NCI-H128 (cell line): ENCODE results near the gene MTMR10.

Source experiments
- DNase-seq: peaks from one replicate; lab custom pipeline; 2025; ENCODE audit not compliant: unreplicated experiment; lab: John Stamatoyannopoulos, UW

MTMR10 gene

GRCh38 chr15:30958219-30958618, 33.2 kb downstream of the MTMR10 start:
- DNase-seq = no peak

DNA sequence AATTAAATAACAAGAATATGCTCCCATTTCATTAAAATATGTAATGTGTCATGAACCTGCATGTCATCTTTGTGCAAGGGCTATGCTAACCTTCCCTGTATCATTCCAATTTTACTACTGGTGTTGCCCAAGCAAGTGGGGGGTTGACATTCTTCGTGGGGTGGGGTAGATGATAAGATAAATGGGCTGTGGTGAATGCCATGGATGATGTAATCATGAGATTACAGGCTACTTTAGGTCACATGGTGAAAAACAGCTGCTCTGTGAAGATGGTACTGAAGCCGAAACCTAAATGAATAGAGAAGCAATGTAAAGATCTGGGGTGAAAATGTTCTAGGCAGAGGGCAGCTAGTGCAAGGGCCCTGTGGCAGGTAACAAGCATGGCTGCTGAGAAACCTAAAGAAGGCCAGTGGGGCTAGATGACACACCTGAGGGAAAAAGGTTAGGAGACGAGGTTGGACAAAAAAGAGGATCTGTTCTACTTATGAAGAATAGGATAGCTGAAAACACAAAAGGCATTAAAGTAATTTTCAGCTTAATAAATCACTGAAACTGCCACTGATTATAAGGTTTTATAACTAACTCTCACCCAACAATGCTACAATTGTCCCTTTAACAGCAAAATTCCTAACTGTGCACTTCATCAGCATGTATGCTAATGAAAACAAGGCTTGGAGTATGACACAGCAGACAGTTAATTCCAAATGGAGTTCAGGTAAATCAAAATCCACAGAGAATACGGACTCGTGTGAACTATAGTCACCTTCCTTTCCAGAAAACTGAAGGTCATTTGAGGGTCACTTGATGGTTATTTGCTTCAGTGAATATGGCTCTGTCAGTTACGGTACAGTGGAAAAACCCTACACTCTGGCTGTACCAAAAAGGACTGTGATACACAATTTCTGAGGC, 35.0 kb downstream of the MTMR10 start:
- DNase-seq = no peak

DNA sequence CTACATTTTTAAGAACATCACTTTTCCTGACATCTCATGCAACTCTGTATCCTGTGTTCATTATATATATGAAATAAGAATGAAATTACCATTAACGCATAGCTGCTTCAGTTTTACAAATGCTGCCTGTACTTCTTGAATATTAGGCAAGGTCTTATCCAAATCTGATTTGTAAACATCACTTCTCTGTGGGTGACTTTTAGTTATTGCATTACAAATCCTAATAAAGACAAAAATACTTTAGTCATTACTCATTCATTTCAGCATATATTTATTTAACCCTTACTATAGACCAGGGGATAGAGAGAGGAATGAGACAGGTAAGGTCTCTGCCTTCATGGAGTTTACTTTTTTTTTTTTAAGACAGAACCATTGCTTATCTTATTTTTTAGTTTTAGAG, 36.8 kb downstream of the MTMR10 start:
- no peak for DNase-seq

GRCh38 chr15:30953731-30954378, 37.6 kb downstream of the MTMR10 start:
- no peak for DNase-seq

DNA sequence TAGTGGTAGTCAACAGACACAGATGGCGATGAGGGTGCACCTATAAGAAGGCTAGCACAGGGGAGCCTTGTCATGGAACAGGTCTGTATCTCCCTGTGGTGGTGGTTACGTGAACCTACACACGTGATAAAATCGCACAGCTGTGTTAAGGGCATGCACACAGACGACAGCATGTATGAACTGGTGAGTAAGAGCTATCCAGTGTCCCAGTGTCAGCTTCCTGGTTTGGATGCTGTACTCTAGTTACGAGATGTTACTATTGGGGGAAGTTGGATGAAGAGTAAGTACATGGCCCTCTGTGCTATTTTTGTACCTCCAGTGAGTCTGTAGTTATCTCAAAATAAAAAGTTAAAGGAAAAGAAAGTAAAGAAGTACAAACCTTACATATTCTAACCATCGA, 38.2 kb downstream of the MTMR10 start:
- no peak for DNase-seq

- DNase-seq = no peak
Measured at GRCh38 chr15:30943654-30944335, 47.6 kb downstream of the MTMR10 start.

DNA sequence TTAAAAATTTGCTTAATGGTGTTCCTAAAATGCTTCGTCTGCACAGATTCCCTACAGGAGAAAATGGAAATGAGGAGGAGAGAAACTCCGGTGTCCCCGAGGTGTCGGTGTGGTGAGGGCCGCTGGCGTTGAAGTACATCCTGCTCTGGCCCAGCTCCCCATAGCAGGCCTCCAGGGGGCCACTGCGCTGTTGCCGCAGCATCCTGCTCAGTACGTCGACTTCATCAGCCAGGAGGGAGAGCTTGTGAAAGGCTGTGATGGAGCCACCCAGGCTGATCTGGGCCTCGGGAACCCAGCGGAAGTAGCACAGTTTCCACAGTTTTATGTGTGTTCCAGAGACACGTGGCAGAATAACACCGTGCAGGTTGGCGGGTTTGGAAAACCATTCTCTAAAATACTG, 49.9 kb downstream of the MTMR10 start:
- no peak for DNase-seq

DNA sequence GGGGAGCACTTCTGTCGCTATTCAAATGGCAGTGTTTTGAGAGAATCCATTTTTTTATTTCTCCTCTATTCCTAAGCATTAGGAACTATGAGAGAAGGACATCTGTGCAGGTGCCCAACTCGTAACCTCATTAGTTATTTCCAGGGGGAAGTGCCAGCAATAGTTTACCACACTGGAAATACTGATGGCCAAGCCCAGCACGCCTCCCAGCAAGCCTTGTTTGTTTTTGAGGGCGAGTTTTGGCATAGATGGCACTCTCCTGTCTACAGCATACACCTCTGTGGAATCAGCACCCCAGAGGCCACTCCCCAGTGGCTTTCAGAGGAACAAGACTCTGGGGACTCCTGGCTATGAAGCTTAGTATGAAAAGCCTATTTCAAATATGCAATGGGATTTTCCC, 51.1 kb downstream of the MTMR10 start:
- no peak for DNase-seq

DNA sequence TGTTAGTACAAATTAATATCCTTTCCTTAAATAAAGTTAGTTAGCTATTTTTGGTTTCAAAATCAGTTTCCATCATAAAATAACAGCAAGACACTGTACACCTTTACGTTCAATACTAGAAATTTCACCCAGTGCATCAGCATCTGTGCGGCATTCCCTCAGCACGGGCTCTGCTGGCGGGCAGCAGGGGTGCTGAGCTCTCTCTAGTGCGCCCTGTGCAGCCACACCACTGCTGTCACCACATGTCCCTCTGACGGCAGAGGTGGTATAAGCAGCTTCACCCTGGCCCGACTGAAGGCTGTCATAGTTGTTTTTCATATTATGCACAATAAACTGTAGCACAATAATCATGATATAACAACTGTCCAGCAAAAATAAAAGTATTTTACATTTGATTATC, 52.3 kb downstream of the MTMR10 start:
- DNase-seq = no peak

DNA sequence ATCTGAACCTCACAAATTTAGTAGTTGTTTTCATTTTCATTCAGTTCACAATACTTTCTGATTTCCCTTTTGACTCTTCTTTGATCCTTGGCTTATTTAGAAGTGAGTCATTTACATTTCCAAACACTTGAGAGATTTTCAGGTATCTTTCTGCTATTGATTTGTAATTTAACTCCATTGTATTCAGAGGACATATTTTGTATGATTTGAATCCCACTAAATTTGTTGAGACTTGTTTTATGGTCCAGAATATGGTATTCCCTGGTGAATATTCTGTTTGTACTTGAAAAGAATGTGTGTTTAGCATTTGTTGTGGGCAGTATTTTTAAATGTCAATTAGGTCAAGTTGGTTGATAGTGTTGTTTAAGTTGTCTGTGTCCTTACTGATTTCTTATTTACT, 58.1 kb downstream of the MTMR10 start:
- no peak for DNase-seq

DNA sequence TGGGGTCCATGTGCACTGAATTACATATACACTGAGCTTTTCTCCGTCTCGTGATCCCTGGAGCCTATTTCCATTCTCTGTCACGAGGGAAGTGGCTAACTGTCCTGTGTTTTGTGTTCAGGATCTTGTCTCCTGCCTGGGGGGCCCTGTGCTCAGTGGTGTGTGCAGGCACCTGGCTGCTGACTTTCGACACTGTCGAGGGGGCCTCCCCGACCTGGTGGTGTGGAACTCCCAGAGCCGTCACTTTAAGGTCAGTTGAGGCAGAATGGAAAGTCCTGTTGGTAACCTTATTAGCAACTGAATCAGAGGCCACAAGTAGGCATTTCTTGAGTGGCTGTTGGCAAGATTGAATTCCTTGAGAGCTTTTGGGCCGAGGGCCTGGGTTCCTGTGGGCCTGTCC, 61.0 kb downstream of the MTMR10 start:
- DNase-seq = no peak

DNA sequence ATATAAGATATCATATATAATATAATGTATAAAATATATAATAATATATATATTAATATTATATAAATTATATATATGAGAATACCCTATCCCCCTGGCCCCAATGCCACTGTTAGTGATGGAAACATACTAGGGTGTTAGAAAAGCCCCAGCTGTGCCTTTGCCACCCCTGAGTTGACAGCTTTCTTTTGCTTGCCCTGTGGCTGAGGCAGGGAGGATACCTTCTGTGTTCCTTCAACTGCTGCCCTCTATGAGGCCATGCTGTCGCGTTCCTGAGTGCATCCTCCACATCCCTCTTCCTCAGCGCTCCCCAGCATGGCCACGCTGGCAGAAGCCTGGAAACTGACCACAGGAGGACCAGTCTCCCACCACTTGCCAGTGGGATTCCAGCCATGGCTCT, 61.4 kb downstream of the MTMR10 start:
- no peak for DNase-seq

DNA sequence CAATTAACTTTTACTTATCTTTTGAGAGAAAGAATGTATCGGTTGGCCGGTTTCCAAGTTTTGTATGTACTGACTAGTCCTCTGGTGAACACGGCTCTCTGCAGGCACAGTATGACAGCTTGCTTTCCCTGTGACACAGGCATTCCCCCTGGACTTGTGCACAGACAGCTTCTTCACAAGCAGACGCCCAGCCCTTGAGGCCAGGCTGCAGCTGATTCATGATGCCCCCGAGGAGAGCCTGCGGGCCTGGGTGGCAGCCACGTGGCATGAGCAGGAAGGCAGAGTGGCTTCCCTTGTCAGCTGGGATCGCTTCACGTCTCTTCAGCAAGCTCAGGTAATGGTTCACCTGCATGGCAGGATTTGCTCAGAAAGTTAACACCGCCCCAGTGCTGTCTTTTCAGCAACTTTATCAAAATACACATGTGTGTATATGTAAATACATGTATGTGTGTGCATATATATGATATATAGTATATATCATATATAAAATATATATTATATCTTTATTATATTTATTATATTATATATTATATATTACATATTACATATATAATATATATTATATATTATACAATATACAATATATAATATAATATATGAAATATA, 62.3 kb downstream of the MTMR10 start:
- DNase-seq = no peak

GRCh38 chr15:30928076-30928475, 63.4 kb downstream of the MTMR10 start:
- no peak for DNase-seq

DNA sequence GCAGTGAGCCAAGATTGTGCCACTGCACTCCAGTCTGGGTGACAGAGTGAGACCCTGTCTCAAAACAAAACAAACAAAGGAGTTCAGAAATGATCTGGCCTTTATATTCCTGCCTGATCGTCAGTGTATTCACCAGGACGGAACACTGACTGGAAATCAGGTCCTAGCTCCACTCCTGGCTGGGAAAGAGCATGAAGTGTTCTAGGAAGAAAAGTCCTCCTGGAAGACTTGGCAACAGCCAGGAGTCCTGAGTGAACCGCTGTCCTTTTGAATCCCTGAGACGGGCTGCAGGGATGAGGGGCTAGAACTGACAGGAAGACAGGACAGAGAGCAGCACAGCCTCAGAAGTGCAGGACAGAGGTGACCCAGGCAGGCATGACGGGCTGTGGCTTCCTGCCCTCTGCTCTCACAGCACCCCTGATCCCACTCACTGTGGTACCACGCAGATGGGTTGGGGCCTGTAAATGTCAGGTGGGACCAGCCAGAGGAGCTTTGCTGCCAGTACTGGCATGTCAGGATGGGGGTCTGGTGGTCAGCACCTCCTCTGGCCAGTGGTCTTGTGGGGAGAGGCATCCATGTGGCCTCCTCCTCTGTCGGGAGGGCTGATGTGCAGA, 64.2 kb downstream of the MTMR10 start:
- DNase-seq = no peak

GRCh38 chr15:30926161-30926560, 65.3 kb downstream of the MTMR10 start:
- no peak for DNase-seq

DNA sequence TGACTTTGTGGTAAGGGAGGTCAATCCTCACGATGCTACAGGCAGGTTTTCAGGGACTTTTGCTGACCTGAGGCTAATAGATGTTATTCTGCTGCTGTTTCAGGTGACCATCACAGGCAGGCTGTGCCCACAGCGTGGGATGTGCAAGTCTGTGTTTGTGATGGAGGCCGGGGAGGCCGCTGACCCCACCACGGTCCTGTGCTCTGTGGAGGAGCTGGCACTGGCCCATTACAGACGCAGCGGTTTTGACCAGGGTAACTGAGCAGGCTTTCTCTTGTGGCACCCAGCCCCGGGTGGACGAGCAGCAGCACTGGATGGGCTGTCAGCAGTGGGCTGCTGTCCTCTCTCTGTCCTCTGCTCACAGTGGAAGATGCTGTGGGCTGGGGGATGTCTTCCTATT, 65.7 kb downstream of the MTMR10 start:
- DNase-seq = no peak

- DNase-seq = no peak
Measured at GRCh38 chr15:30924353-30924752, 67.1 kb downstream of the MTMR10 start.

DNA sequence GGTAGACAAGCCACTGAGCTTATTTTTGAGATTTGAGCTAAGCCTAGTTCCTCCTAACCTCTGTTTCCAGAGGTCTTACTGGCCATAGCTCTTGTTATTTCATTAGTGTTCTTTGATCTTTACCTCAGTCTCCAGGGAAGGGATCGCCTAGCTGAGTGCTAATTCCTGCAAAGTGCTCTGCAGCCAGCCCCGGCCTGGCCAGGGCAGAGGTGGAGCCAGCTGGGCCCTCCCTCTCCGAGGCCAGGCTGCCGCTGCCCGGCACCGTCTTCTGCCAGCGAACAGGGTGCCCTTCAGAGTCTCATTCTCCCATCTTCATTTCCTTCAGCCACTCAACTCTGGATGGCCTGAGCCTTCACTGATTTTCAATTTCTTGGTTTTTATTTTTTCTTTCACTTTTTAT, 68.0 kb downstream of the MTMR10 start:
- no peak for DNase-seq

- no peak for DNase-seq
Measured at GRCh38 chr15:30922480-30923311, 68.7 kb downstream of the MTMR10 start.
